LNCaP clone FGC (cell line): ENCODE results near the gene DRGX.

Experiments used
- DNase-seq: peaks from one replicate; pipeline ENCODE4 v3.0.0-alpha.2; 2011; ENCODE audit warnings: low read depth
- H3K4me3 ChIP-seq: 2 replicates; pipeline ENCODE4 v1.5.1; 2011; ENCODE audit warnings: mild to moderate bottlenecking, low read depth, low read length, control low read depth
- TF ChIP-seq, protein P1 (sequence below): IDR thresholded peaks from 2 replicates; pipeline ENCODE4 v1.5.1; 2012; ENCODE audit warnings: mild to moderate bottlenecking; ENCODE audit not compliant: control insufficient read depth, insufficient read depth; ENCODE audit errors: extremely low read depth

Gene DRGX

DNA sequence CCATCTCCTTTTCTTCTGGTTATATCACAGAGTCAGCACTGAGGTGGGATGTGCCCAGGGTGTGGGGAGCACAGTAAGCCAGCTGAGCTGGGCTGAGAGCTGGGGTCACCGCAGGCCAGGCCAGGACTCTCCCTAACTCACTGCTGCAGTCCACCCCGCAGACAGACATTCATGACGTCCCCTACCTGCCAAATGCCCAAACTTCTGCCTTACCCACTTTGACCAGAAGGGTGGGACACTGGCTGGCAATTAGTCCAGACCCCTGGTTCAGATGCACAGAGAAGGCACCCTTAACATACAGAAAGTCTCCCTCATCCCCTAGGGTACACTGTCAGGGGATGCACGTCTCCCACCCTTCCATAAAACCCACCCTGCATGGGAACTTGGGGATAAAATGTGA, 2.1 kb downstream of the DRGX start:
- no peak overlapping the region for H3K4me3 ChIP-seq
- no peak for DNase-seq
- TF ChIP-seq, protein P1, sequence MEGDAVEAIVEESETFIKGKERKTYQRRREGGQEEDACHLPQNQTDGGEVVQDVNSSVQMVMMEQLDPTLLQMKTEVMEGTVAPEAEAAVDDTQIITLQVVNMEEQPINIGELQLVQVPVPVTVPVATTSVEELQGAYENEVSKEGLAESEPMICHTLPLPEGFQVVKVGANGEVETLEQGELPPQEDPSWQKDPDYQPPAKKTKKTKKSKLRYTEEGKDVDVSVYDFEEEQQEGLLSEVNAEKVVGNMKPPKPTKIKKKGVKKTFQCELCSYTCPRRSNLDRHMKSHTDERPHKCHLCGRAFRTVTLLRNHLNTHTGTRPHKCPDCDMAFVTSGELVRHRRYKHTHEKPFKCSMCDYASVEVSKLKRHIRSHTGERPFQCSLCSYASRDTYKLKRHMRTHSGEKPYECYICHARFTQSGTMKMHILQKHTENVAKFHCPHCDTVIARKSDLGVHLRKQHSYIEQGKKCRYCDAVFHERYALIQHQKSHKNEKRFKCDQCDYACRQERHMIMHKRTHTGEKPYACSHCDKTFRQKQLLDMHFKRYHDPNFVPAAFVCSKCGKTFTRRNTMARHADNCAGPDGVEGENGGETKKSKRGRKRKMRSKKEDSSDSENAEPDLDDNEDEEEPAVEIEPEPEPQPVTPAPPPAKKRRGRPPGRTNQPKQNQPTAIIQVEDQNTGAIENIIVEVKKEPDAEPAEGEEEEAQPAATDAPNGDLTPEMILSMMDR, result no peak

DNA sequence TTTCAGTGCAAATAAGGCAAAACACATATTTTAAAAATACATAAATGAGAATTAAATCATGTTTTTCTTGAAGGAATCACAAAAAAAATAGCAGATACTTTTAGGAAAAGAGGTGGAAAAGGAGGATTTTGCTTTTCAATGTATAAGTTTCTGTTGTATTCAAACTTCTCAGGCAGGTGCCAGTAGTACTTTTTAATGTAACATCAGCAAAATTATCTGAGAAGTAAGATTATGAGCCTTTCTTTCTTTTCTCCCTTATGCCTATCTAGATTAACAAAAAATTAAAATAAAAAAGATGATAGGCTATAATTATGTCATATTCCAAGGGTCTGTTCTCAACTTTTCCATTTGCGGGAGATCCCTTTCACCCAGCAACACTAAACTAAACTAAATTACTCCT, 2.6 kb downstream of the DRGX start:
- no peak overlapping the region for H3K4me3 ChIP-seq
- no peak for DNase-seq
- TF ChIP-seq, protein P1, result no peak

- TF ChIP-seq, protein P1, result no peak
- DNase-seq, result no peak
- H3K4me3 ChIP-seq, result no peak overlapping the region
Measured at GRCh38 chr10:49389361-49389933, 6.4 kb downstream of the DRGX start.

GRCh38 chr10:49388161-49388560, 7.7 kb downstream of the DRGX start:
- no peak overlapping the region for H3K4me3 ChIP-seq
- DNase-seq, result no peak
- TF ChIP-seq, protein P1, result no peak

DNA sequence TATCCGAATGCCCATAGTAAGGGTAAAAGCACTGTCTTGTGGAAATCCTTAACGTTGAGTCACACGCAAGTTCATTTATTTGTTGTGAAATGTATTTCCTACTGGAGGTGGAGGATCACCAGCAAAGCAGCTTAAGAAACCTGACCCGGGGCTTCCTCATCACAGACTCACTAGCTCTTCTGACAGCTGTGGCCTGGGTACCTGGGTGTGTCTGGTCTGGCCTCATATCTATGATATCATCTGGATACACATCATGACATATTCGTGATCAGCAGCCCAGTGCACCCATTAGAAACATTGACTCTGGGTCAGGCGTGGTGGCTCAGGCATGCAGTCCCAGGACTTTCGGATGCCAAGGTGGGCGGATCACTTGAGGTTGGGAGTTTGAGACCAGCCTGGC, 8.8 kb downstream of the DRGX start:
- no peak for DNase-seq
- TF ChIP-seq, protein P1, result no peak
- H3K4me3 ChIP-seq, result no peak overlapping the region

DNA sequence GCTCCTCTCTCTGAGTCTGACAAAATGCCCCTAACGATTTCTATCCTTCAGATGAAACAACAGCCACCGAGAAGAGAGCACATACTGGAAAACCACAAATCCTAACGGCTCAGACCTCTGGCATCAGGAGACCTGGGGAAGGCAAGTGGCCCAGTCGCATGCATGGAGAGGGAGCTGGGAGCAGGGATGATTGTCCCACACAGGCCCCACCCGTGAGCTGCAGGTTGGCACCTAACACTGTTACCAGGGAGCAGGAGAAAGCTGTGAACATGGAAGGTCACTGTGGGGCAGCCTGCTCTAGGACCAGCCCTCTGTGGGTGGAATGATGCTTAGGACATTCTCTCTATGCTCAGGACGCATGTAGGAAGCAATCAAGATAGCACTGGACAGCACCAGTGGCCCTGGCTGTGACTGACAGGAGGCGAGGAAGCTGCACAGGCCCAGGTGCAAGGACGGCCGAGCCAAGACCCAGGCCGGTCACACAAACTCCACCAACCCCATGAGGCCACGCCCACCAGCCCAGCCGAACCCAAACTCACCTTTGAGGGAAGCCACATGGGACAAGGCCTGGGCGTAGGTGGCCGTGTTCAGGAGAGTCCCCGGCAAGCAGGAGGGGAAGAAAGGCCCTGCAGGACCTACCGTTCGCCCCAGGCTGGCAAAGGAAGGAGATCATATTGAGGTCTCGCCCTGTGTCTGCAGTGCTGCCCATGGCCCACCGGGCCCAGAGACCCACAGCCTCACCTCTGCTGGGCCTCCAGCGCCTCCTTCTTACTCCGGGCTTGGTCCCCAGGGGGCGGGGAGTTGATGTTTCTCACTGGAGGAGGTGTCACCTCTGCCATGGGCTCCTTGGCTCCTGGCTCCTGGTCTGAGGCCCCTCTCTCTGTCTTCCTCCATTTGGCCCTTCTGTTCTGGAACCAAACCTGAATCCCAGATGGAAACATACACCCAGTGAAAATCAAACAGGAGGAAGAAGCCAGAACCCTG, 9.7 kb downstream of the DRGX start:
- TF ChIP-seq, protein P1, result no peak
- no peak for DNase-seq
- H3K4me3 ChIP-seq, result no peak overlapping the region
